Upper lobe of right lung (tissue), 1 donor: ENCODE measurements around the gene CADM1. TPM values are rescaled to one million over a fixed set of nuclear protein-coding genes. Genes with fewer than 3 reads are reported as not detected.

ENCODE experiments used
- ATAC-seq: fragments of 200-7000 bp; cut with Tn5 transposase; one replicate; pipeline ENCODE4 v1.9.1; 2020; ENCODE audit warnings: mild to moderate bottlenecking, moderate library complexity
- DNase-seq: peaks from one replicate; pipeline ENCODE4 v3.0.0-alpha.2; 2020
- H3K27ac ChIP-seq: fragments of 200-600 bp; one replicate; pipeline ENCODE4 v1.8.0; 2022
- H3K27me3 ChIP-seq: fragments of 200-600 bp; one replicate; pipeline ENCODE4 v1.8.0; 2022; ENCODE audit warnings: mild to moderate bottlenecking
- H3K36me3 ChIP-seq: fragments of 200-600 bp; one replicate; pipeline ENCODE4 v1.8.0; 2022
- H3K4me1 ChIP-seq: fragments of 200-600 bp; one replicate; pipeline ENCODE4 v1.8.0; 2022
- H3K4me3 ChIP-seq: fragments of 200-600 bp; one replicate; pipeline ENCODE4 v1.8.0; 2022; ENCODE audit warnings: mild to moderate bottlenecking
- H3K9me3 ChIP-seq: fragments of 200-600 bp; one replicate; pipeline ENCODE4 v1.8.0; 2022
- intact Hi-C: fragments of 100-400 bp; cut with DNase I; formaldehyde crosslinking; loops from one replicate; pipeline ENCODE4 v1.11.0; 2022
- total RNA-seq: library from RNA; stranded (reverse); fragmentation: NEBNext Ultra II Directional; extraction: Animal tissue kit (Norgen Biotek cat#: 25700); gene quantifications from one replicate; pipeline ENCODE4 v1.2.1, GENCODE V29; 2021
- TF ChIP-seq, protein P1 (sequence below): fragments of 200-600 bp; IDR thresholded peaks from one replicate; pipeline ENCODE4 v1.8.0; 2022; ENCODE audit warnings: antibody characterized with exemption
- donor health status: DM: no; HTN: yes; CAD: no; lungs with severe emphysema.

Gene CADM1
- total RNA-seq, 1 donor from 2014 or later = 222 TPM

DNA sequence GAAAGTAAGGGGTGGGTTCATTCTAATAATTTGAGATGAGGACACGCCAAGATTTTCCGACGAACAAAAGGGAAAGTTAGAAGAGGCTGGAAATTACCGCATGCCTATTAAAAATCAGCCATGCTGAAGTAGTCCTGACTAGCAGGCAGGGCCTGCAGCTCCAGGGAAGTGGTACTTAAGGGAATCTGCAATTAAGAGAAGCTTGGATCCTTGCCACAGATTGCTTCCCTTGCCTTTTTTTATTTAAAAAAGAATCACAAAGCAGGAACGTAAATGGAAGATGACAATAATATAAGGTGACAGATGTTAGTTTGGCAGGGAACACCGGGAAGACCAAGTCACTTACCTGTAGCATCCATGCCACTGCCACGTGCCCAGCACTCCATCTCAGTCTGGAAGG, 359.3 kb downstream of the CADM1 start:
- no peak overlapping the region for H3K27ac ChIP-seq
- intact Hi-C loops = no loop called here
- no peaks in the 10 kb centered on the region for H3K36me3 ChIP-seq
- no peaks in the 10 kb centered on the region for H3K27me3 ChIP-seq
- H3K4me3 ChIP-seq = no peak overlapping the region
- H3K4me1 ChIP-seq = no peaks in the 10 kb centered on the region
- no peaks in the 10 kb centered on the region for H3K9me3 ChIP-seq
- DNase-seq (no peak), ATAC-seq (no peak)
- TF ChIP-seq, protein P1, sequence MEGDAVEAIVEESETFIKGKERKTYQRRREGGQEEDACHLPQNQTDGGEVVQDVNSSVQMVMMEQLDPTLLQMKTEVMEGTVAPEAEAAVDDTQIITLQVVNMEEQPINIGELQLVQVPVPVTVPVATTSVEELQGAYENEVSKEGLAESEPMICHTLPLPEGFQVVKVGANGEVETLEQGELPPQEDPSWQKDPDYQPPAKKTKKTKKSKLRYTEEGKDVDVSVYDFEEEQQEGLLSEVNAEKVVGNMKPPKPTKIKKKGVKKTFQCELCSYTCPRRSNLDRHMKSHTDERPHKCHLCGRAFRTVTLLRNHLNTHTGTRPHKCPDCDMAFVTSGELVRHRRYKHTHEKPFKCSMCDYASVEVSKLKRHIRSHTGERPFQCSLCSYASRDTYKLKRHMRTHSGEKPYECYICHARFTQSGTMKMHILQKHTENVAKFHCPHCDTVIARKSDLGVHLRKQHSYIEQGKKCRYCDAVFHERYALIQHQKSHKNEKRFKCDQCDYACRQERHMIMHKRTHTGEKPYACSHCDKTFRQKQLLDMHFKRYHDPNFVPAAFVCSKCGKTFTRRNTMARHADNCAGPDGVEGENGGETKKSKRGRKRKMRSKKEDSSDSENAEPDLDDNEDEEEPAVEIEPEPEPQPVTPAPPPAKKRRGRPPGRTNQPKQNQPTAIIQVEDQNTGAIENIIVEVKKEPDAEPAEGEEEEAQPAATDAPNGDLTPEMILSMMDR = no peak

DNA sequence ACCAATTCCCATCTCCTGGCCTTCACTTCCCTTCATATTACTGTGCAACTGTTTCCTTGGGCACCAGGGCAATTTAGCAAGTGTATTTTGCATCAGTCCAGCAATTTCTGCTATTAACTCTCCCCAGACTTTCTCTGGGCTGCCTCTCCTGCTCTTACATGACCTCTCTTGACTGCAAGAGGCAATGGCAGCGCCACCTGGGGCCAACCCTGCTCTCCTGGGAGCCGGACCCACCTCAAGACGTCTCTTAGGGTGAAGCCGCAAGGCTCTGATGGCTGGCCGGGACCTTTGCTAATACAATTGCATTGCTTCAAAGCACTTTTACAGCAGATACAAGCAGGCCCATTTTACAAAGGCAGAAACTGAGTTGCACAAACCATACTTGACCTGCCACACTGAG, 360.2 kb downstream of the CADM1 start:
- Histone ChIP-seq H3K36me3 (no peaks in the 10 kb centered on the region), H3K4me3 (no peak overlapping the region), H3K4me1 (no peaks in the 10 kb centered on the region), H3K27me3 (no peaks in the 10 kb centered on the region), H3K27ac (no peak overlapping the region), H3K9me3 (no peaks in the 10 kb centered on the region)
- ATAC-seq (no peak), DNase-seq (no peak)
- TF ChIP-seq, protein P1 = no peak
- intact Hi-C loops = no loop called here

DNA sequence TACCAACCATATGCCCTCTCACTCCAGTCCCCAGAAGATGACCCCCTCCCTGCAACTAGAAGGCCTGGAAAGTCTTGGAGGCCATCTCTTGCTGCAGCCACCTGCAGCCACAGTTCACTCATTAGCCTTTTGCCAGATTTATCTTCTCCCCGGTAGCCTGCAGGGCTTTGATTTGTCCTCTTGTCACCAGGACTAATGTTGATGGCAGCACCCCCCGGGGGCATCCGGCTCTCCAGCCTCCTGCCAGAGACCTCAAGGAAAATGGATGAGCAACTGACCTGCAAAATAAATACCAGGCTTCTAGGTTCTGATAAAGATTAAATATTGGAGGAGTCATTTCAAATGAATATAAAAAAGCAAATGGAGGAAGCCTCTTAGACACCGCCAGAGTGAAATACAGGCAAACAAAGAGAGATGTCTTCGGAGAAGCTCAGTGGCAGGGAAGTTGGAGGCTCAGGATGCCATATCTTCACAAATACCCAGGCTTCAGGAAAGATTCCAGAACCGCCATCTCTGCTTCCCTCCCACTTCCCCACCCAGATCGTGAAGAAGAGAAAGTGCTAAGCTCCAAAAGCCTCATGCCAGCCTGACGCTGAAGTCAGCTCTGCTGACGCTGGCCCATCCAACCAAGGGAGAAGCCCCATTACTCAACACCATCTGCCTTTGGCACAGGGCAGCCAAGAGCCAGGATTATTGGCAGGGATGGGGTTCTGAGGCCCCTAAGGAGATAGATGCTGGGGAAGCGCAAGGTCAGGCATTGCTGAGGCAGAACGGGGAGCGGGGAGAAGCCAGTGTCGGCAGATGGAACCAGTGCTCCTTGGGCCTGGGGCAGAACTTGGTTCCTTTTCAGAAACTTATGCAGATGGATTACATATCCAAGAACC, 362.7 kb downstream of the CADM1 start:
- intact Hi-C loops = no loop called here
- H3K4me3 ChIP-seq = no peak overlapping the region
- no peaks in the 10 kb centered on the region for H3K27me3 ChIP-seq
- DNase-seq (peak; percentile 22), ATAC-seq (no peak)
- no peaks in the 10 kb centered on the region for H3K4me1 ChIP-seq
- H3K27ac ChIP-seq = no peak overlapping the region
- H3K36me3 ChIP-seq = no peaks in the 10 kb centered on the region
- TF ChIP-seq, protein P1 = no peak
- H3K9me3 ChIP-seq = no peaks in the 10 kb centered on the region

DNA sequence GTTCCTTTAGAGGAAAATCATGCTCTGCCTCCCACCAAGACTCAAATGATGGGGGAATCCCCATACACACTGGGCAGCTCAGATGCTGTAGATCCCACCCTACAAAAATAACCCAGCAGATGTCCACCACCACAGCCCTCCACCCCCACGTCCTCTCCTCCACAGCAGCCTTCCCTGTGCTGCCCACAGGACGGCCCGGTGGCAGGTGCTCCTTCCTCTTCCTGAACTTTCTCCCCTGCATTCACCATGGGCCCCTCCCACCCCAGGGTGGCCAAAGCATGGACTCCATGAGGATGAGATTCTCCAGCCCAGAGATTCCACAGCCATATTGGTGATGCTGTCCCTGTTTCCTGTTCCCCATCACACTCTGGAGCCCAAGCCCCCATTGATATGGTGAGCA, 368.3 kb downstream of the CADM1 start:
- TF ChIP-seq, protein P1 = no peak
- Histone ChIP-seq H3K4me1 (no peaks in the 10 kb centered on the region), H3K27me3 (no peaks in the 10 kb centered on the region), H3K4me3 (no peak overlapping the region), H3K36me3 (no peaks in the 10 kb centered on the region), H3K9me3 (no peaks in the 10 kb centered on the region), H3K27ac (no peak overlapping the region)
- intact Hi-C loops = no loop called here
- ATAC-seq (no peak), DNase-seq (no peak)

DNA sequence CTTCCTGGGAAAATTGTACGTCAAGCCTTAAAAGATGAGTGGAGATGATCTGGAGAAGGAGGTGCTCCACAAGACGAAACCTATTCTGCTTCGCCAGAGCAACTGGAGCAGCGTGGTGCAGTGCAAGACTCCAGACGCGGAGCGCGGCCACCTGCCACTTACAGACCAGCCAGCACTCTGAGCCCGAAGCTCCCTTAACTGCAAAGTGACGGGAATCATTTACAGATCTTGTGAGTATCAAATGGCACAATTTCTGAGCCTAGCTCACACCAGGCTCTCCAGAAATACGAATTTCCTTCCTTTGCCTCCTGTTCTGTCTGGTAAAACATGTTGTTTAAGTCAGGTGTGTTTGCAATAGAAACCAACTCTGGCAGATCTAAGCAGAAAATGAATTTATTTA, 369.3 kb downstream of the CADM1 start:
- intact Hi-C loops = no loop called here
- H3K9me3 ChIP-seq = no peaks in the 10 kb centered on the region
- DNase-seq = no peak
- ATAC-seq = no peak
- no peaks in the 10 kb centered on the region for H3K4me1 ChIP-seq
- H3K27ac ChIP-seq = no peak overlapping the region
- TF ChIP-seq, protein P1 = no peak
- H3K27me3 ChIP-seq = no peaks in the 10 kb centered on the region
- H3K4me3 ChIP-seq = no peak overlapping the region
- H3K36me3 ChIP-seq = no peaks in the 10 kb centered on the region
